HEK293 (cell line): ENCODE data around the gene ZFP92.

Source experiments
- CTCF ChIA-PET: fragments of 350-600 bp; formaldehyde crosslinking; extraction: SDS; loops from one replicate; lab custom pipeline; 2021; ENCODE audit warnings: antibody characterized with exemption; lab: Yijun Ruan, JAX
- POLR2A ChIA-PET: fragments of 300-600 bp; formaldehyde crosslinking; extraction: SDS; loops from one replicate; lab custom pipeline; 2020; ENCODE audit warnings: antibody characterized with exemption, inconsistent platforms; lab: Yijun Ruan, JAX
- H3K27ac ChIP-seq: fragments of 200-500 bp; sonication (Bioruptor generic); 2 replicates; pipeline ENCODE4 v1.5.1; 2014; ENCODE audit warnings: low read depth, low read length, control low read depth, inconsistent platforms; ENCODE audit errors: extremely low read depth
- H3K36me3 ChIP-seq, 2 experiments: fragments of 200-500 bp in 1 of 2; sonication (Bioruptor generic) in 1 of 2; 1 replicate in 1 of 2; 2 replicates in 1 of 2; pipeline ENCODE4 v1.5.1; 2014 to 2017; ENCODE audit warnings: inconsistent platforms in 2 of 2, low read length in 2 of 2; ENCODE audit not compliant: control insufficient read depth in 2 of 2, insufficient read depth in 1 of 2
- H3K4me1 ChIP-seq: fragments of 200-500 bp; sonication (Bioruptor generic); 2 replicates; pipeline ENCODE4 v1.5.1; 2014; ENCODE audit warnings: mild to moderate bottlenecking, low read length, inconsistent platforms; ENCODE audit not compliant: control insufficient read depth, insufficient read depth
- H3K4me3 ChIP-seq: 2 replicates; pipeline ENCODE4 v1.5.1; 2011; ENCODE audit warnings: low read depth, mild to moderate bottlenecking, control low read depth, low read length, moderate library complexity
- H3K9me3 ChIP-seq: fragments of 200-500 bp; sonication (Bioruptor generic); 2 replicates; pipeline ENCODE4 v1.5.1; 2014; ENCODE audit warnings: low read depth, low read length, inconsistent platforms; ENCODE audit not compliant: control insufficient read depth, insufficient read depth
- GLIS1 ChIP-seq: fragments of 450-650 bp; formaldehyde crosslinking; IDR thresholded peaks from 2 replicates; pipeline ENCODE4 v1.5.1; 2016; ENCODE audit warnings: missing biosample characterization, missing genetic modification characterization
- MZF1 ChIP-seq: fragments of 450-650 bp; formaldehyde crosslinking; IDR thresholded peaks from 2 replicates; pipeline ENCODE4 v1.5.1; 2017; ENCODE audit warnings: missing biosample characterization, missing genetic modification characterization, borderline replicate concordance
- OVOL3 ChIP-seq: fragments of 450-650 bp; formaldehyde crosslinking; IDR thresholded peaks from 2 replicates; pipeline ENCODE4 v1.5.1; 2016; ENCODE audit warnings: missing biosample characterization, missing genetic modification characterization
- ZNF114 ChIP-seq: fragments of 450-650 bp; formaldehyde crosslinking; IDR thresholded peaks from 2 replicates; pipeline ENCODE4 v1.5.0; 2017; ENCODE audit warnings: missing biosample characterization, missing genetic modification characterization
- ZNF121 ChIP-seq: fragments of 450-650 bp; formaldehyde crosslinking; IDR thresholded peaks from 2 replicates; pipeline ENCODE4 v1.5.1; 2016; ENCODE audit warnings: missing biosample characterization, missing genetic modification characterization
- ZNF146 ChIP-seq: fragments of 450-650 bp; formaldehyde crosslinking; IDR thresholded peaks from 2 replicates; pipeline ENCODE4 v1.5.1; 2016; ENCODE audit warnings: missing biosample characterization, missing genetic modification characterization
- ZNF155 ChIP-seq: fragments of 450-650 bp; formaldehyde crosslinking; IDR thresholded peaks from 2 replicates; pipeline ENCODE4 v1.5.1; 2016; ENCODE audit warnings: missing biosample characterization, missing genetic modification characterization
- ZNF24 ChIP-seq: fragments of 450-650 bp; formaldehyde crosslinking; IDR thresholded peaks from 2 replicates; pipeline ENCODE4 v1.5.1; 2016; ENCODE audit warnings: missing biosample characterization, missing genetic modification characterization
- ZNF394 ChIP-seq: fragments of 450-650 bp; formaldehyde crosslinking; IDR thresholded peaks from 2 replicates; pipeline ENCODE4 v1.5.1; 2016; ENCODE audit warnings: missing biosample characterization, missing genetic modification characterization, mild to moderate bottlenecking, moderate library complexity, borderline replicate concordance
- ZNF548 ChIP-seq: fragments of 450-650 bp; formaldehyde crosslinking; IDR thresholded peaks from 2 replicates; pipeline ENCODE4 v1.5.1; 2016; ENCODE audit warnings: missing biosample characterization, missing genetic modification characterization
- ZNF596 ChIP-seq: fragments of 450-650 bp; IDR thresholded peaks from 2 replicates; pipeline ENCODE4 v1.5.0; 2018; ENCODE audit warnings: missing biosample characterization, mild to moderate bottlenecking, missing genetic modification characterization, moderate library complexity
- ZNF785 ChIP-seq: fragments of 450-650 bp; formaldehyde crosslinking; IDR thresholded peaks from 2 replicates; pipeline ENCODE4 v1.5.1; 2016; ENCODE audit warnings: missing biosample characterization, missing genetic modification characterization
- TF ChIP-seq, protein P1 (sequence below): fragments of 450-650 bp; IDR thresholded peaks from 2 replicates; pipeline ENCODE4 v1.5.1; 2018; ENCODE audit warnings: missing biosample characterization, missing genetic modification characterization
- TF ChIP-seq, protein P2 (sequence below): fragments of 450-650 bp; formaldehyde crosslinking; IDR thresholded peaks from 2 replicates; pipeline ENCODE4 v1.5.1; 2016; ENCODE audit warnings: missing biosample characterization, missing genetic modification characterization
- TF ChIP-seq, protein P3 (sequence below): fragments of 450-650 bp; formaldehyde crosslinking; IDR thresholded peaks from 2 replicates; pipeline ENCODE4 v1.5.1; 2017; ENCODE audit warnings: missing biosample characterization, missing genetic modification characterization
- TF ChIP-seq, protein P4 (sequence below): fragments of 450-650 bp; formaldehyde crosslinking; IDR thresholded peaks from 2 replicates; pipeline ENCODE4 v1.5.1; 2016; ENCODE audit warnings: missing biosample characterization, missing genetic modification characterization
- TF ChIP-seq, protein P5 (sequence below): fragments of 450-650 bp; IDR thresholded peaks from 2 replicates; pipeline ENCODE4 v1.5.1; 2018; ENCODE audit warnings: missing biosample characterization, mild to moderate bottlenecking, missing genetic modification characterization
- TF ChIP-seq, protein P6 (sequence below): fragments of 450-650 bp; formaldehyde crosslinking; IDR thresholded peaks from 2 replicates; pipeline ENCODE4 v1.5.1; 2016; ENCODE audit warnings: missing biosample characterization, missing genetic modification characterization

Gene ZFP92

DNA sequence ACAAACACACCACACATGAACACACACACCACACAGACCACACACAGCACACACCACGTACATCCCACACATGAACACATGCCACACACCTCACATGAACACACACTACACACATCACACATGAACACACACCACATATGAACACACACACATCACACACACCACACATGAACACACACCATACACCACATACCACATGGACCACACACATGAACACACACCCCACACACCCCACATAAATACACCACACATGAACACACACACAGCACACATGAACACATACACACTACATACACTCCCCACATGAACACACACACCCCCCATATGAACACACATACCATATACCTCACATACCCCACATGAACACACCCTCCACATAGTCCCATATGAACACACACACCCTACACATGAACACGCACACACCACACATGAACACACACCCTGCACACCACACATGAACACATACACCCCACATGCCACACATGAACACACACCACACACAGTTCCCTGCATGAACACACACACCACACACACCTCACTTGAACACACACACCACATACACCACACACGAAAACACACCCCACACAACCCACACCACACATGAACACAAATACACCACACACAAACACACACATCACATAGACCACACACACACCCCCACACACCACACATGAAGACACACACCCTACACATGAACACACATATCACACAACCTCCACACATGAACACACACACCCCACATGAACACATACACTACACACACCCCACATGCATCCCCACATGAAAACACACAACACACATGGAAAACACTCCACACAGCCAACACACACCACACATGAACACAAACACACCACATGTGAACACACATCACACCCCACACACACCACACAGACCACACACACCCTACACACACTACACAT is 28.4 kb upstream of the ZFP92 start (continued):
- TF ChIP-seq ZNF785 (tag by site-specific recombination), result 0 out of 2 replicates have a peak, but pooled peaks have one; percentile 2
- TF ChIP-seq, all 188 proteins: peak for 25

DNA sequence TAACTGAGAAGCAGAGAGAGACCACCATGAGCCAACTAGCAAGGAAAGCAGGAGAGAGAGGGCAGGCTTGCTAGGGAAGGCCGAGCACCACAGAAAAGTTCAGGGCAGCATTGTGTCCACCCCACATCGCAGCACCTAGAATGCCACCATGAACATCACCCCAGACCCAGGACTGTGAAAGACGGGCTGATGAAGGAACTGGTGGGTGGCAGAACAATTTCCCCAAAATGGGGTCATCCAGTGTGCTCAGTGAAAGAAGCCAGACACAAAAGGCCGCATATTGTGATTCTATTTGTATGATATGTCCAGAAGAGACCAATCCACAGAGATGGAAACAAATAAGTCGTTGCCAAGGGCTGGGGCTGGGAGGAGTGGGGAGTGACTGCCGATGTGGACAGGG is 26.9 kb upstream of the ZFP92 start:
- TF ChIP-seq, protein P1, sequence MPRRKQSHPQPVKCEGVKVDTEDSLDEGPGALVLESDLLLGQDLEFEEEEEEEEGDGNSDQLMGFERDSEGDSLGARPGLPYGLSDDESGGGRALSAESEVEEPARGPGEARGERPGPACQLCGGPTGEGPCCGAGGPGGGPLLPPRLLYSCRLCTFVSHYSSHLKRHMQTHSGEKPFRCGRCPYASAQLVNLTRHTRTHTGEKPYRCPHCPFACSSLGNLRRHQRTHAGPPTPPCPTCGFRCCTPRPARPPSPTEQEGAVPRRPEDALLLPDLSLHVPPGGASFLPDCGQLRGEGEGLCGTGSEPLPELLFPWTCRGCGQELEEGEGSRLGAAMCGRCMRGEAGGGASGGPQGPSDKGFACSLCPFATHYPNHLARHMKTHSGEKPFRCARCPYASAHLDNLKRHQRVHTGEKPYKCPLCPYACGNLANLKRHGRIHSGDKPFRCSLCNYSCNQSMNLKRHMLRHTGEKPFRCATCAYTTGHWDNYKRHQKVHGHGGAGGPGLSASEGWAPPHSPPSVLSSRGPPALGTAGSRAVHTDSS, result no peak
- no peak for TF ChIP-seq ZNF114 (tag by site-specific recombination)
- TF ChIP-seq, protein P2, sequence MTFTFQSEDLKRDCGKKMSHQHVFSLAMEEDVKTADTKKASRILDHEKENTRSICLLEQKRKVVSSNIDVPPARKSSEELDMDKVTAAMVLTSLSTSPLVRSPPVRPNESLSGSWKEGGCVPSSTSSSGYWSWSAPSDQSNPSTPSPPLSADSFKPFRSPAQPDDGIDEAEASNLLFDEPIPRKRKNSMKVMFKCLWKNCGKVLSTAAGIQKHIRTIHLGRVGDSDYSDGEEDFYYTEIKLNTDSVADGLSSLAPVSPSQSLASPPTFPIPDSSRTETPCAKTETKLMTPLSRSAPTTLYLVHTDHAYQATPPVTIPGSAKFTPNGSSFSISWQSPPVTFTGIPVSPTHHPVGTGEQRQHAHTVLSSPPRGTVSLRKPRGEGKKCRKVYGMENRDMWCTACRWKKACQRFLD (tag by site-specific recombination), result no peak
- TF ChIP-seq ZNF548 (tag by site-specific recombination), result no peak
- TF ChIP-seq ZNF24 (tag by site-specific recombination), result no peak
- TF ChIP-seq OVOL3, result no peak
- no peak for TF ChIP-seq ZNF121 (tag by site-specific recombination)
- TF ChIP-seq, protein P3, sequence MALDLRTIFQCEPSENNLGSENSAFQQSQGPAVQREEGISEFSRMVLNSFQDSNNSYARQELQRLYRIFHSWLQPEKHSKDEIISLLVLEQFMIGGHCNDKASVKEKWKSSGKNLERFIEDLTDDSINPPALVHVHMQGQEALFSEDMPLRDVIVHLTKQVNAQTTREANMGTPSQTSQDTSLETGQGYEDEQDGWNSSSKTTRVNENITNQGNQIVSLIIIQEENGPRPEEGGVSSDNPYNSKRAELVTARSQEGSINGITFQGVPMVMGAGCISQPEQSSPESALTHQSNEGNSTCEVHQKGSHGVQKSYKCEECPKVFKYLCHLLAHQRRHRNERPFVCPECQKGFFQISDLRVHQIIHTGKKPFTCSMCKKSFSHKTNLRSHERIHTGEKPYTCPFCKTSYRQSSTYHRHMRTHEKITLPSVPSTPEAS (tag by site-specific recombination), result no peak
- no peak for TF ChIP-seq ZNF596 (tag by site-specific recombination)
- TF ChIP-seq GLIS1 (tag by site-specific recombination), result no peak
- TF ChIP-seq, protein P4, sequence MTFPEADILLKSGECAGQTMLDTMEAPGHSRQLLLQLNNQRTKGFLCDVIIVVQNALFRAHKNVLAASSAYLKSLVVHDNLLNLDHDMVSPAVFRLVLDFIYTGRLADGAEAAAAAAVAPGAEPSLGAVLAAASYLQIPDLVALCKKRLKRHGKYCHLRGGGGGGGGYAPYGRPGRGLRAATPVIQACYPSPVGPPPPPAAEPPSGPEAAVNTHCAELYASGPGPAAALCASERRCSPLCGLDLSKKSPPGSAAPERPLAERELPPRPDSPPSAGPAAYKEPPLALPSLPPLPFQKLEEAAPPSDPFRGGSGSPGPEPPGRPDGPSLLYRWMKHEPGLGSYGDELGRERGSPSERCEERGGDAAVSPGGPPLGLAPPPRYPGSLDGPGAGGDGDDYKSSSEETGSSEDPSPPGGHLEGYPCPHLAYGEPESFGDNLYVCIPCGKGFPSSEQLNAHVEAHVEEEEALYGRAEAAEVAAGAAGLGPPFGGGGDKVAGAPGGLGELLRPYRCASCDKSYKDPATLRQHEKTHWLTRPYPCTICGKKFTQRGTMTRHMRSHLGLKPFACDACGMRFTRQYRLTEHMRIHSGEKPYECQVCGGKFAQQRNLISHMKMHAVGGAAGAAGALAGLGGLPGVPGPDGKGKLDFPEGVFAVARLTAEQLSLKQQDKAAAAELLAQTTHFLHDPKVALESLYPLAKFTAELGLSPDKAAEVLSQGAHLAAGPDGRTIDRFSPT (tag by site-specific recombination), result no peak
- no peak for TF ChIP-seq MZF1
- TF ChIP-seq ZNF155 (tag by site-specific recombination), result no peak
- no peak for TF ChIP-seq ZNF785 (tag by site-specific recombination)
- TF ChIP-seq ZNF394 (tag by site-specific recombination), result no peak
- TF ChIP-seq, protein P5, sequence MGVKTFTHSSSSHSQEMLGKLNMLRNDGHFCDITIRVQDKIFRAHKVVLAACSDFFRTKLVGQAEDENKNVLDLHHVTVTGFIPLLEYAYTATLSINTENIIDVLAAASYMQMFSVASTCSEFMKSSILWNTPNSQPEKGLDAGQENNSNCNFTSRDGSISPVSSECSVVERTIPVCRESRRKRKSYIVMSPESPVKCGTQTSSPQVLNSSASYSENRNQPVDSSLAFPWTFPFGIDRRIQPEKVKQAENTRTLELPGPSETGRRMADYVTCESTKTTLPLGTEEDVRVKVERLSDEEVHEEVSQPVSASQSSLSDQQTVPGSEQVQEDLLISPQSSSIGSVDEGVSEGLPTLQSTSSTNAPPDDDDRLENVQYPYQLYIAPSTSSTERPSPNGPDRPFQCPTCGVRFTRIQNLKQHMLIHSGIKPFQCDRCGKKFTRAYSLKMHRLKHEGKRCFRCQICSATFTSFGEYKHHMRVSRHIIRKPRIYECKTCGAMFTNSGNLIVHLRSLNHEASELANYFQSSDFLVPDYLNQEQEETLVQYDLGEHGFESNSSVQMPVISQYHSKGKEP (tag by site-specific recombination), result no peak
- TF ChIP-seq ZNF146, result no peak
- TF ChIP-seq, protein P6, sequence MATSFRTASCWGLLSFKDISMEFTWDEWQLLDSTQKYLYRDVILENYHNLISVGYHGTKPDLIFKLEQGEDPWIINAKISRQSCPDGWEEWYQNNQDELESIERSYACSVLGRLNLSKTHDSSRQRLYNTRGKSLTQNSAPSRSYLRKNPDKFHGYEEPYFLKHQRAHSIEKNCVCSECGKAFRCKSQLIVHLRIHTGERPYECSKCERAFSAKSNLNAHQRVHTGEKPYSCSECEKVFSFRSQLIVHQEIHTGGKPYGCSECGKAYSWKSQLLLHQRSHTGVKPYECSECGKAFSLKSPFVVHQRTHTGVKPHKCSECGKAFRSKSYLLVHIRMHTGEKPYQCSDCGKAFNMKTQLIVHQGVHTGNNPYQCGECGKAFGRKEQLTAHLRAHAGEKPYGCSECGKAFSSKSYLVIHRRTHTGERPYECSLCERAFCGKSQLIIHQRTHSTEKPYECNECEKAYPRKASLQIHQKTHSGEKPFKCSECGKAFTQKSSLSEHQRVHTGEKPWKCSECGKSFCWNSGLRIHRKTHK (tag by site-specific recombination), result no peak
- TF ChIP-seq, all 188 proteins: peak for 0
- CTCF ChIA-PET, result no interaction called here
- H3K4me1 ChIP-seq, result no peaks in the 10 kb centered on the region

More for the DNA sequence above, 26.9 kb upstream of the ZFP92 start:
- H3K9me3 ChIP-seq, result no peaks in the 10 kb centered on the region
- no peaks in the 10 kb centered on the region for H3K36me3 ChIP-seq
- H3K27ac ChIP-seq, result no peak overlapping the region
- POLR2A ChIA-PET, result no interaction called here
- H3K4me3 ChIP-seq, result no peak overlapping the region
